Kidney epithelial cell (primary cell): ENCODE measurements around the gene LTBP1. TPM values are rescaled to one million over a fixed set of nuclear protein-coding genes. Genes with fewer than 3 reads are reported as not detected.
"Not testable (repeated sequence)": the region's sequence is repeated elsewhere in the genome, so short reads cannot be mapped to it uniquely, and the experiment has no call there.

Experiments used
- DNase-seq: peaks from one replicate; pipeline ENCODE4 v3.0.0-alpha.2; 2010; ENCODE audit warnings: low read depth
- H3K27me3 ChIP-seq: 2 replicates; pipeline ENCODE4 v1.6.0; 2011; ENCODE audit warnings: low read length; ENCODE audit not compliant: control insufficient read depth, insufficient read depth
- H3K36me3 ChIP-seq: 2 replicates; pipeline ENCODE4 v1.5.1; 2011; ENCODE audit warnings: low read length; ENCODE audit not compliant: control insufficient read depth, insufficient read depth
- H3K4me3 ChIP-seq: 2 replicates; pipeline ENCODE4 v1.5.1; 2011; ENCODE audit warnings: low read depth, mild to moderate bottlenecking, control low read depth, low read length
- CTCF ChIP-seq: IDR thresholded peaks from 2 replicates; pipeline ENCODE4 v1.5.1; 2011; ENCODE audit warnings: mild to moderate bottlenecking, moderate library complexity, low read length, control low read depth, inconsistent platforms; ENCODE audit not compliant: insufficient read depth, poor library complexity, severe bottlenecking
- total RNA-seq: library from RNA; depleted of rRNA; stranded (reverse); fragments of >200 nt; gene quantifications from 2 replicates; pipeline ENCODE4 v1.2.3, GENCODE V29; 2015

The LTBP1 gene
- total RNA-seq, 1 donor from 2014 or later = 39.3 TPM

GRCh38 chr2:33229646-33230045 is 282.9 kb downstream of the LTBP1 start:
- H3K4me3 ChIP-seq = no peak overlapping the region
- no peak for DNase-seq
- no peak for TF ChIP-seq CTCF
- H3K36me3 ChIP-seq = no peaks in the 10 kb centered on the region
- H3K27me3 ChIP-seq = no peaks in the 10 kb centered on the region

GRCh38 chr2:33230195-33230594 is 283.4 kb downstream of the LTBP1 start:
- no peak overlapping the region for H3K4me3 ChIP-seq
- H3K27me3 ChIP-seq = no peaks in the 10 kb centered on the region
- no peak for DNase-seq
- TF ChIP-seq CTCF = no peak
- H3K36me3 ChIP-seq = no peaks in the 10 kb centered on the region

GRCh38 chr2:33230842-33231241 is 284.1 kb downstream of the LTBP1 start:
- Histone ChIP-seq H3K36me3 (no peaks in the 10 kb centered on the region), H3K4me3 (no peak overlapping the region), H3K27me3 (no peaks in the 10 kb centered on the region)
- no peak for DNase-seq
- TF ChIP-seq CTCF = no peak

GRCh38 chr2:33235559-33235958 is 288.8 kb downstream of the LTBP1 start:
- DNase-seq, H3K27me3 ChIP-seq, H3K36me3 ChIP-seq, H3K4me3 ChIP-seq: not testable (repeated sequence)

GRCh38 chr2:33236482-33237385 is 290.0 kb downstream of the LTBP1 start:
- Histone ChIP-seq H3K4me3 (no peak overlapping the region), H3K36me3 (no peaks in the 10 kb centered on the region), H3K27me3 (no peaks in the 10 kb centered on the region)
- TF ChIP-seq CTCF = no peak
- DNase-seq = no peak

- Histone ChIP-seq H3K27me3 (no peaks in the 10 kb centered on the region), H3K36me3 (no peaks in the 10 kb centered on the region), H3K4me3 (no peak overlapping the region)
- DNase-seq = no peak
- no peak for TF ChIP-seq CTCF
Observed at GRCh38 chr2:33238111-33238510, 291.4 kb downstream of the LTBP1 start.
